HG03095 (cell line): ENCODE results near the gene SEMA3A.

Source experiments
- ATAC-seq: cut with Tn5 transposase; IDR thresholded peaks from one replicate; pipeline ENCODE4 v1.9.1; 2021; ENCODE audit warnings: moderate library complexity; ENCODE audit not compliant: unreplicated experiment

SEMA3A gene

GRCh38 chr7:84022009-84022408 lies 172.6 kb downstream of the SEMA3A start:
- ATAC-seq: no peak

- no peak for ATAC-seq
Observed at GRCh38 chr7:84021292-84021908, 173.2 kb downstream of the SEMA3A start.

- ATAC-seq: no peak
Observed at GRCh38 chr7:84017651-84018050, 176.9 kb downstream of the SEMA3A start.

- ATAC-seq: no peak
Observed at GRCh38 chr7:84013616-84014240, 180.9 kb downstream of the SEMA3A start.

GRCh38 chr7:84009782-84010181 lies 184.8 kb downstream of the SEMA3A start:
- ATAC-seq: no peak

- ATAC-seq: no peak
Observed at GRCh38 chr7:84009051-84009450, 185.5 kb downstream of the SEMA3A start.

- no peak for ATAC-seq
Observed at GRCh38 chr7:84003191-84003590, 191.4 kb downstream of the SEMA3A start.

- ATAC-seq: no peak
Observed at GRCh38 chr7:84002348-84002747, 192.2 kb downstream of the SEMA3A start.

GRCh38 chr7:83996879-83997278 lies 197.7 kb downstream of the SEMA3A start:
- ATAC-seq: no peak

GRCh38 chr7:83987764-83988163 lies 206.8 kb downstream of the SEMA3A start:
- no peak for ATAC-seq

GRCh38 chr7:83985821-83986220 lies 208.8 kb downstream of the SEMA3A start:
- ATAC-seq: no peak

- ATAC-seq: no peak
Observed at GRCh38 chr7:83984591-83984990, 210.0 kb downstream of the SEMA3A start.

- ATAC-seq: no peak
Observed at GRCh38 chr7:83984076-83984475, 210.5 kb downstream of the SEMA3A start.

GRCh38 chr7:83983606-83984005 lies 211.0 kb downstream of the SEMA3A start:
- no peak for ATAC-seq

GRCh38 chr7:83976302-83976701 lies 218.3 kb downstream of the SEMA3A start:
- ATAC-seq: peak; percentile 88

GRCh38 chr7:83970081-83970480 lies 224.5 kb downstream of the SEMA3A start:
- no peak for ATAC-seq

- no peak for ATAC-seq
Observed at GRCh38 chr7:83964318-83964717, 230.3 kb downstream of the SEMA3A start.

- ATAC-seq: no peak
Observed at GRCh38 chr7:83957333-83957732, 237.3 kb downstream of the SEMA3A start.

- no peak for ATAC-seq
Observed at GRCh38 chr7:83956104-83956503, 238.5 kb downstream of the SEMA3A start.

GRCh38 chr7:83952236-83952635 lies 242.4 kb downstream of the SEMA3A start:
- ATAC-seq: no peak

GRCh38 chr7:83947260-83947659 lies 247.3 kb downstream of the SEMA3A start:
- no peak for ATAC-seq

- no peak for ATAC-seq
Observed at GRCh38 chr7:83946801-83947200, 247.8 kb downstream of the SEMA3A start.

GRCh38 chr7:83941300-83941699 lies 253.3 kb downstream of the SEMA3A start:
- no peak for ATAC-seq
